Embryonic facial prominence (tissue), 1 donor: Measurements from ENCODE around the gene DOK4.
A peak's percentile ranks its signal among the peaks of the same experiment; 100 is the strongest.

Source experiments
- DNase-seq: peaks from one replicate; pipeline ENCODE4 v3.0.0-alpha.2; 2016; ENCODE audit errors: extremely low spot score

The DOK4 gene

GRCh38 chr16:57485916-57486857, at the start of gene DOK4:
DOK4 (minus strand) TSS chr16:57486493; CDS start chr16:57479507, 6,986 bp downstream.
- DNase-seq, result peak; percentile 46

GRCh38 chr16:57535680-57536305, 49.5 kb upstream of the DOK4 start:
- DNase-seq, result peak; percentile 83

- no peak for DNase-seq
These were observed 48.8 kb upstream of the DOK4 start for GRCh38 chr16:57534881-57535658.

GRCh38 chr16:57534337-57534880, 48.1 kb upstream of the DOK4 start:
- no peak for DNase-seq

GRCh38 chr16:57533431-57534336, 47.4 kb upstream of the DOK4 start:
- DNase-seq, result no peak

- no peak for DNase-seq
These were observed 46.0 kb upstream of the DOK4 start for GRCh38 chr16:57532266-57532625.

- DNase-seq, result no peak
These were observed 45.5 kb upstream of the DOK4 start for GRCh38 chr16:57531635-57532265.

- DNase-seq, result no peak
These were observed 44.9 kb upstream of the DOK4 start for GRCh38 chr16:57531253-57531575.

GRCh38 chr16:57530522-57531252, 44.4 kb upstream of the DOK4 start:
- no peak for DNase-seq

GRCh38 chr16:57530104-57530521, 43.8 kb upstream of the DOK4 start:
- no peak for DNase-seq

- DNase-seq, result no peak
These were observed 43.3 kb upstream of the DOK4 start for GRCh38 chr16:57529391-57530103.

- no peak for DNase-seq
These were observed 42.5 kb upstream of the DOK4 start for GRCh38 chr16:57528499-57529390.

GRCh38 chr16:57527610-57528360, 41.5 kb upstream of the DOK4 start:
- no peak for DNase-seq

GRCh38 chr16:57527027-57527426, 40.7 kb upstream of the DOK4 start:
- no peak for DNase-seq

- DNase-seq, result no peak
These were observed 40.2 kb upstream of the DOK4 start for GRCh38 chr16:57526498-57526897.

GRCh38 chr16:57525761-57526160, 39.5 kb upstream of the DOK4 start:
- no peak for DNase-seq

GRCh38 chr16:57522960-57523359, 36.7 kb upstream of the DOK4 start:
- DNase-seq, result no peak
